ENCODE data around the gene SGK2. TPM values are rescaled to one million over a fixed set of nuclear protein-coding genes. Genes with fewer than 3 reads are reported as not detected.

SGK2 gene
- total RNA-seq, 1 experiment from 2014 or later = 45.6 TPM

- H3K4me1 Mint-ChIP-seq (ENCODE audit: low read depth, unreplicated experiment) = peaks cover 8% of the 10 kb centered on the region
- no peak for DNase-seq
- H3K4me3 Mint-ChIP-seq (ENCODE audit: low read depth, unreplicated experiment) = no peak overlapping the region
- peaks cover 24% of the 10 kb centered on the region for H3K36me3 Mint-ChIP-seq (ENCODE audit: insufficient read depth, unreplicated experiment)
- H3K27me3 Mint-ChIP-seq (ENCODE audit: unreplicated experiment) = no peaks in the 10 kb centered on the region
- intact Hi-C loops (cut with micrococcal nuclease; ENCODE audit: unreplicated experiment) = no loop called here
- TF ChIP-seq CTCF (IDR thresholded peaks at IDR 0.05; ENCODE audit: unreplicated experiment) = no peak
- H3K27ac Mint-ChIP-seq (ENCODE audit: unreplicated experiment) = no peak overlapping the region
- BruUV-seq (replicated peaks) = no TSS peak
- CTCF ChIA-PET = no interaction called here
- no peaks in the 10 kb centered on the region for H3K9me3 Mint-ChIP-seq (ENCODE audit: low read depth, unreplicated experiment)
Measured at GRCh38 chr20:43533060-43533459, 25.8 kb upstream of the SGK2 start.

- BruUV-seq (replicated peaks) = no TSS peak
- intact Hi-C loops (cut with micrococcal nuclease; ENCODE audit: unreplicated experiment) = no loop called here
- peaks cover 27% of the 10 kb centered on the region for H3K36me3 Mint-ChIP-seq (ENCODE audit: insufficient read depth, unreplicated experiment)
- CTCF ChIA-PET = interaction anchor here (0.6 to 1.4 kb wide), 3 partner anchors 24 to 763 kb away, joined by 3 to 8 read pairs (median 3); partner anchors contain the start of gene SGK2
- no peak overlapping the region for H3K27ac Mint-ChIP-seq (ENCODE audit: unreplicated experiment)
- H3K9me3 Mint-ChIP-seq (ENCODE audit: low read depth, unreplicated experiment) = no peaks in the 10 kb centered on the region
- TF ChIP-seq CTCF (IDR thresholded peaks at IDR 0.05; ENCODE audit: unreplicated experiment) = no peak
- no peak overlapping the region for H3K4me3 Mint-ChIP-seq (ENCODE audit: low read depth, unreplicated experiment)
- H3K4me1 Mint-ChIP-seq (ENCODE audit: low read depth, unreplicated experiment) = peaks cover 8% of the 10 kb centered on the region
- DNase-seq = no peak
- no peaks in the 10 kb centered on the region for H3K27me3 Mint-ChIP-seq (ENCODE audit: unreplicated experiment)
Measured at GRCh38 chr20:43534016-43534415, 24.8 kb upstream of the SGK2 start.

GRCh38 chr20:43534791-43535350 lies 24.0 kb upstream of the SGK2 start:
- no peaks in the 10 kb centered on the region for H3K27me3 Mint-ChIP-seq (ENCODE audit: unreplicated experiment)
- BruUV-seq (replicated peaks) = no TSS peak
- CTCF ChIA-PET = interaction anchor here (0.6 to 1.4 kb wide), 2 partner anchors 24 to 70 kb away, joined by 3 read pairs; partner anchors contain the start of gene SGK2
- no peak overlapping the region for H3K27ac Mint-ChIP-seq (ENCODE audit: unreplicated experiment)
- DNase-seq = no peak
- no peaks in the 10 kb centered on the region for H3K9me3 Mint-ChIP-seq (ENCODE audit: low read depth, unreplicated experiment)
- no peak for TF ChIP-seq CTCF (IDR thresholded peaks at IDR 0.05; ENCODE audit: unreplicated experiment)
- H3K4me3 Mint-ChIP-seq (ENCODE audit: low read depth, unreplicated experiment) = no peak overlapping the region
- intact Hi-C loops (cut with micrococcal nuclease; ENCODE audit: unreplicated experiment) = loop anchor here (5.0 kb wide), 1 partner anchor 547 kb away; no protein-coding TSS in a partner anchor
- H3K4me1 Mint-ChIP-seq (ENCODE audit: low read depth, unreplicated experiment) = peaks cover 8% of the 10 kb centered on the region
- H3K36me3 Mint-ChIP-seq (ENCODE audit: insufficient read depth, unreplicated experiment) = peaks cover 34% of the 10 kb centered on the region

GRCh38 chr20:43535370-43536004 lies 23.3 kb upstream of the SGK2 start:
- no peaks in the 10 kb centered on the region for H3K9me3 Mint-ChIP-seq (ENCODE audit: low read depth, unreplicated experiment)
- intact Hi-C loops (cut with micrococcal nuclease; ENCODE audit: unreplicated experiment) = loop anchor here (5.0 kb wide), 1 partner anchor 547 kb away; no protein-coding TSS in a partner anchor
- H3K36me3 Mint-ChIP-seq (ENCODE audit: insufficient read depth, unreplicated experiment) = peaks cover 35% of the 10 kb centered on the region
- DNase-seq = no peak
- no peak overlapping the region for H3K4me3 Mint-ChIP-seq (ENCODE audit: low read depth, unreplicated experiment)
- peaks cover 8% of the 10 kb centered on the region for H3K4me1 Mint-ChIP-seq (ENCODE audit: low read depth, unreplicated experiment)
- no peaks in the 10 kb centered on the region for H3K27me3 Mint-ChIP-seq (ENCODE audit: unreplicated experiment)
- CTCF ChIA-PET = interaction anchor here (0.6 to 1.8 kb wide), 2 partner anchors 23 to 70 kb away, joined by 3 to 8 read pairs; partner anchors contain the start of gene SGK2
- BruUV-seq (replicated peaks) = no TSS peak
- no peak overlapping the region for H3K27ac Mint-ChIP-seq (ENCODE audit: unreplicated experiment)
- TF ChIP-seq CTCF (IDR thresholded peaks at IDR 0.05; ENCODE audit: unreplicated experiment) = no peak

Data from Calu3 (cell line).